Measurements from ENCODE around the gene ZNF324B.
"Not testable (repeated sequence)": the region's sequence is repeated elsewhere in the genome, so short reads cannot be mapped to it uniquely, and the experiment has no call there.

ZNF324B gene

DNA sequence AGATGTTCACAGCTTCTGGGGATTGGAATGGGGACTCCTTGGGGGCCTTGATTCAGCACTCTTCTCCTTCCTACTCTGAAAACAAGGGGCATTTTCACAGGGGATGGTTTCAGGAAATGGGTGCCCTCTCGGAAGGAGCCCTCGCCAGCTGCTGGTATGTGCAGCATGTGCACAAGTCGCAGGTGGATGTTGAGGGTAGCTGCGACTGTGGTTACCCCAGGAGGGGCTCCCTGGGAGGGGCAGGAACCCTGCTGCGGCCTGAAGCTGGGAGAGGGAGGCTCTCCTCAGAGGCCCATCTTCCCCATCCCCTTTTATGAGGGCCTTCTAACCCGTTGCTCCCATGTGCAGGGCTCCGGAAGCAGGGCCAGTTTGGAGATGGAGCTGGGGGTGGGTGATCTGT lies 30.9 kb downstream of the ZNF324B start:
- DNase-seq: no peak

DNA sequence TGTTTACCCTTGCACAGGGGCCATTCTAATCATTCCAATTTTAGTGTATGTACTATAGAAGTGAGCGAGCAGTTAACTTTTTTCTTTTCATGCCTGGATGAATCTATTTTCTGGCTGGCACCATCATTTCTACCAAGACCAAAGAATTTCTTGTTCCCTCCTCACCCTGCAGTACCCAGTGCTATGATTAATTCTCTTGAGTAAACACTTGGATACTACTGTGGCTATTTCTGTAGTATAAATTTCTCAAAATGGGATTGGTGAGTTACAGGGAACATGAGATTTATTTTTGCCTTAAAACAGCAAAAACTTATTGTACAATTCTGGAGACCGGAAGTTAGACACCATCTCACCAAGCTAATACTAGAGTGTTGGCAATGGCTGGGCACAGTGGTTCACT lies 32.4 kb downstream of the ZNF324B start:
- DNase-seq: no peak

DNA sequence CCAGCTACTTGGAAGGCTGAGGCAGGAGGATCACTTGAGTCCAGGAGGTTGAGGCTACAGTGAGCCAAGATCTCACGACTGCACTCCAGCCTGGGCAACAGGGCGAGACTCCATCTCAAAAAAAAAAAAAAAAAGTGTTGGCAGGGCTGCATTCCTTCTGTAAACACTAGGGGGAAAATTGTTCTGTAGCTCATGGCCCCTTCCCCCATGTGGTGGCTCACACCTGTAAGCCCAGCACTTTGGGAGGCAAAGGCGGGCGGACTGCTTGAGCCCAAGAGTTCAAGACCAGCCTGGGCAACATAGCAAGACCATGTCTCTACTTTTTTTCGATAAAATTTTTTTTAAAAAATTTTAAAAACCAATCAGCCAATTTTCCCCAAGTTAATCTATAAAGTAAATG lies 32.9 kb downstream of the ZNF324B start:
- DNase-seq: not testable (repeated sequence)

DNA sequence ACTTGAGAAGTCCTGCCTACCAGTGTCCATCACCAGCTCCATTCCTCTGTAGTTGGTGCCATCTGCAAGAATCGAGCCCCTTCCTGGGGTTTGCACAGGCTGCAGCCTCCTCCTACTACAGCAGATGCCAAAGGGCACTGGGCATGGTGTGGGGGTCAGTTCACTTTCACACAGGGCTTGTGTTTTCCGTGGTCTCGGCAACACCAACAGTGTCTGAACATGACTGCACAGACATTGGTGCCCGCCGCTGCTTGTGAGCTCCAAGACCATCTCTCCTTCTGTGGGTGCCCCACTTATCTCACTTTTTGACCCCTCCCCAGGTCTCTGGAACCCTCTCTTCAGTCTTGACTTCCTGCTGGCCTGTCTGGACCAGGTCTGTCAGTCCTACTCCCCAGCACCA lies 40.0 kb downstream of the ZNF324B start:
- DNase-seq: no peak

DNA sequence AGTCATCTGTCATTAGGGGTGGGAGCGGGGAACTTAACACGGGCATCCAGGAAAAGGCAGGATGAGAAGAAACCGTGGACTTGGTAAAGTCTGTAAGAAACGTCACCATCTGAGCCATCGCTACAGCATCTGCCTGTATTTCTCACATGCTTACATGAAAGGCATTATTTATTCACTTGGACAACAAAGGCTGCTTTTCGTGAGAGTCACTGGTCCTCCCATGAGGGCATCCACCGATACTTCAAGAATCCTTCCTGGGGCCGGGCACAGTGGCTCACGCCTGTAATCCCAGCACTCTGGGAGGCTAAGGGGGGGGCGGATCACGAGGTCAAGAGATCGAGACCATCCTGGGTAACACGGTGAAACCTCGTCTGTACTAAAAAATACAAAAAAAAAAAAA lies 40.8 kb downstream of the ZNF324B start:
- no peak for DNase-seq

DNA sequence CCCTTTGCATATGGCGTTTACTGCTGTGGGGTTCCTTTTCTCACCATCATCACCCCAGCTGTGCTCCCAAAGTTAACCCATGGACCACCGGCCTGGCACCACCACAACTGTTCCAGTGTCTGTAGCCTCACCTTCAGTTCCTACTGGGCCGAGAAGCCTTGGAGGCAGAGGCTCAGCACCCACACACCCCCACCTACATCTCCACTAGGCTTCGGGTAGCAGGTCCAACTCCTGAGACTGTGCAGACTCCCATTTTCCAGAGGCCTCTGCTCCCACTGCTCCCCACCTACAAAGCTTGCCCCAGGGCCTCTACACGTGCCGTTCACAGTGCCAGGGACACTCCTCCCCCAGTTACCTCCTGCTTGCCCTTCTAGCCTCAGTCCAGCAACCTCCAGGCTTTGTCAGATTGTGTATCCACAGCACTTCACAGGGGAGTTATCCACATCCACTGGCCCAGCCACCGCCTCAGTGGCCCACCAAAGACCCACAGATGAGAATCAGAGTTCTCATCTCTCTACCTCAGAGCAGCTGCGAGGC lies 46.3 kb downstream of the ZNF324B start:
- no peak for DNase-seq

DNA sequence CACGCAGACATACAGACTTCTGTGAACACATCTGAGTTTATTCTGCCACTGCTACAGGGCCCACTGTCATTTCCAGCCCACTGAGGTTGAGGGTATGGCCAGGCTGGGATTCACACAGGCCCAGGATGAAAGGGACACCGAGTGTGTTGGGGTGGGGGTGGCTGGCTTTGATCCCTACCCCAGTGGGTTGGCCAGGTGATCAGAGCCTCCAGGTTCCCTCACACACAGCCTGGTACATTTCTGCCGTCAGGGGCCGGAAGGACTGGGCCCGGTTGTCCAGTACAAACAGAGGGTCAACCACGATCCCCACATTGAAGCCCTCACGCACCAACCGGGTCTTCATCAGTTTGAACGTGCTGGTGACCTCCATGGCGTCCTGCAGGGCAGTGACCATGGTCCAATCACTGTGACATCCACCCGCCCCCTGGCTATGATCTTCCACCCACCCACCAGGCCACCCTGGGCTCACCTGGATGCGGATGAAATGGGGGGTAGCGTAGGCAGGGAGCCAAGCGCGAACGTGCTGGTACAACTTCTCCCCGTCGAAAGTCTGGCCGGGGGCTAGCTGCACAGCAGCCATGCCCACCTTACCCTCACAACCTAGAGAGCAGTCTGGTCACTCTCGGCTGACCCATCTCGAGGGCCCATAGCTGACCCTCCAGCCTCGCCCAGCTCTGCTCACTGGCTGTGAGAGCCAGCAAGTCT lies 47.0 kb downstream of the ZNF324B start:
- no peak for DNase-seq

DNA sequence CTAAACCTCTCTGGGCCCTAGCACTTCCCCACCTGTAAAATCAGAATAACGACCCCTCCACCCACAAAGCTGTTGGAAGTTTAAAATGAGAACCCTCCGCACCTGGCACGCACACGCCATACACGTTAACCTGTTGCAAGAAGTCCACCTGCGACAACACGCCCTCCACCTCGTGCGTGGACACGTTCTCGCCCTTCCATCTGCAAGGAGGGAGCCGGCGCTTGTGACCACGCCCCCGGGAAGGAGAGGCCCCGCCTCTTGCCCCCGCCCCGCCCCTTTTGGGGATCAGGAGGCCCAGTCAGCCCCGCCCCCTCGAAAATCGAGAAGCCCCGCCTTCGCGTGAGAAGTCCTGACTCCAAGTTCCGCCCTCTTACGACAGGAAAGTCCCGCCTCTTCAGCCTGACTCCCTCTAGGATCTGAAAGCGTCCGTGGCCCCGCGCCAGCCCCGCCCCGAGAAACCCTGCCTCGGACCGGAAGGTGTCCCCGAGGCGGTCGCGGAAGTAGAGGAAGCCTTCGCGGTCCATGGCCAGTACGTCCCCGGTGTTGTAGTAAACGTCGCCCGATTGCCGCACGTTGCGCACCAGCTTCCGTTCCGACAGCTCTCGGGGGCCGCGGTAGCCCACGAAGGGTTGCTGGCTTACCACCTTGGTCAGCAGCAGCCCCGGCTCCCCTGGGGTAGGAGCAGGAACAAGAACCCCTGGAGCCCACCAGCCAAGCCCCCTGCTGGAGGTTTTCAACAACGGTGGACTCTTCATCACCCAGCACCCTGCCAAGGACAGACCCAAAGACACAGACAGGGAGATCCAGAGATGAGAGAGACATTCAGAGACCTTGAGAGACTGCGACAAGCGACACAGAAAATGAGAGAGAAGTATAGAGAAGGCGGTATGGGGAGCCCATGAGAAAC lies 47.9 kb downstream of the ZNF324B start:
- DNase-seq: peak; percentile 99 to 100

DNA sequence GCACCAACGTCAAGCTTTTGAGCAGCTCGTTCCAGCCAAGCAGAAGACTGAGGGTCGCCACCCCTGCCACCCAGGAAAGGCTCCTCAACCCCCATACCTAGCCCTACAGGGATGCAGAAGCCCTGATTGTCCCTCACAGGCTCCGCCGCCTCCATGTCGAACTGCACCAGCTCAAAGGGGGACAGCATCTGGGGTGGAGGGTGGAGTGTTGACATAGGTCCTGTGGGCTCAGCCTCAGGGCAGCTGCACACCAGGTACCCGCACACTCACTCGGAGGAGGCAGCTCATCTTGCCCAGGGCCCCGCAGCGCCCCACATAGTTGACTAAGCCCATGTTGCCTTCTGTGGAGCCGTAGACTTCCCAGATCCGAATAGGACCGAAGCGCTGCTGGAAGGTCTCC lies 48.8 kb downstream of the ZNF324B start:
- DNase-seq: no peak

All from stimulated activated CD4-positive, alpha-beta T cell treated with anti-CD3 and anti-CD28 coated beads, Interleukin-2, amount 100 ng/mL, for 48 hours (primary cell).